ENCODE measurements around the gene TSPAN9. TPM values are rescaled to one million over a fixed set of nuclear protein-coding genes. Genes with fewer than 3 reads are reported as not detected.

Gene TSPAN9
- total RNA-seq, 2 experiments from 2014 or later, result 0.07 TPM; not detected in 1

GRCh38 chr12:3233797-3234196, 156.6 kb downstream of the TSPAN9 start:
- no peaks in the 10 kb centered on the region for H3K36me3 Mint-ChIP-seq (ENCODE audit: low read depth)
- ChIA-PET POLR2A (interaction anchor here (0.7 kb wide), 1 partner anchor 504 kb away, joined by 3 read pairs; no protein-coding TSS in a partner anchor), CTCF (interaction anchor here (2.1 kb wide), 1 partner anchor 41 kb away, joined by 9 read pairs; no protein-coding TSS in a partner anchor)
- H3K4me1 Mint-ChIP-seq (ENCODE audit: low read depth), result no peaks in the 10 kb centered on the region
- H3K9me3 Mint-ChIP-seq, result no peaks in the 10 kb centered on the region
- intact Hi-C loops (cut with micrococcal nuclease), result no loop called here
- peaks cover 2% of the 10 kb centered on the region for H3K27me3 Mint-ChIP-seq
- DNase-seq, result no peak
- no peak for ATAC-seq
- TF ChIP-seq, protein P1, sequence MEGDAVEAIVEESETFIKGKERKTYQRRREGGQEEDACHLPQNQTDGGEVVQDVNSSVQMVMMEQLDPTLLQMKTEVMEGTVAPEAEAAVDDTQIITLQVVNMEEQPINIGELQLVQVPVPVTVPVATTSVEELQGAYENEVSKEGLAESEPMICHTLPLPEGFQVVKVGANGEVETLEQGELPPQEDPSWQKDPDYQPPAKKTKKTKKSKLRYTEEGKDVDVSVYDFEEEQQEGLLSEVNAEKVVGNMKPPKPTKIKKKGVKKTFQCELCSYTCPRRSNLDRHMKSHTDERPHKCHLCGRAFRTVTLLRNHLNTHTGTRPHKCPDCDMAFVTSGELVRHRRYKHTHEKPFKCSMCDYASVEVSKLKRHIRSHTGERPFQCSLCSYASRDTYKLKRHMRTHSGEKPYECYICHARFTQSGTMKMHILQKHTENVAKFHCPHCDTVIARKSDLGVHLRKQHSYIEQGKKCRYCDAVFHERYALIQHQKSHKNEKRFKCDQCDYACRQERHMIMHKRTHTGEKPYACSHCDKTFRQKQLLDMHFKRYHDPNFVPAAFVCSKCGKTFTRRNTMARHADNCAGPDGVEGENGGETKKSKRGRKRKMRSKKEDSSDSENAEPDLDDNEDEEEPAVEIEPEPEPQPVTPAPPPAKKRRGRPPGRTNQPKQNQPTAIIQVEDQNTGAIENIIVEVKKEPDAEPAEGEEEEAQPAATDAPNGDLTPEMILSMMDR (IDR thresholded peaks at IDR 0.05), result no peak
- no peak overlapping the region for H3K27ac Mint-ChIP-seq
- H3K4me3 Mint-ChIP-seq, result no peak overlapping the region

DNA sequence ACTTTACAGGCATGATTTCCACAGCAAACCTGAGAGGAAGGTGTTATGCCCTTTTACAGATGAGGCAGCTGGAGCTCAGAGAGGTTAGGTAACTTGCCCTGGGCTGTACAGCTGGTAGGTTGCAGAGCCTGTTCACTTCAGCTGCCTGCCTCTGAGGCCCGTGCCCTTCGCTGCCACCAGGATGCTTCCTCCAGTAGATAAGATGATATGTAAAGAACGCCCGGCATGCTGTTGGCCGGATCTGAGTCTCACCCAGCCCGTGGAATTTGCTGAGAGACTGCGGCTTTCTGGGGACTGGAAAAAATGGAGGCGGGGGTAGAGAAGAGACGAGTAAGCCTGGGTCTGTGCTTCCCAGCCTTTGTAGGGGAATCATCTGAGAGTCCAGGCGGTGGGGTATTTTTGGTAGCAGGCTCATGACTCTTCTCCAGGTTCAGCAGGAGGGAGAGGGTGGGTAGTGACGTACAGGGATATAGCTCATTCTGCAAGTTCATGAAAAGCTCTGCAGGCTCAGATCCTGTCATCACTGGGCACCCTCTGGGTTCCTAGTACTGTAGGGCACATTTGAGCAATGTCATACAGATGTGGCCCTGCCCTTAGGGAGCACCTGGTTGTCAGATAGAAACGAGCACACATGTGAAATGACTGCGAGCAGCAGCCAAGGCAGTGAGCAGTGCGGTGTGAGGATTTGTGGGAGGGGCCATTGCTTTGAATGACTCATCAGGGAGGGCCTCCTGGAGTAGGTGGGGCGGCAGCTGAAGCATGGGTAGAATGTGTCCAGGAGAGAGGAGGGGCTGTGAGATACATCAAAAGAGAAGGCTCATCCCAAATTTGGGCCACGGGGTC, 159.4 kb downstream of the TSPAN9 start:
- no peaks in the 10 kb centered on the region for H3K9me3 Mint-ChIP-seq
- ATAC-seq, result peak; percentile 84
- peaks cover 2% of the 10 kb centered on the region for H3K27me3 Mint-ChIP-seq
- no peaks in the 10 kb centered on the region for H3K36me3 Mint-ChIP-seq (ENCODE audit: low read depth)
- ChIA-PET POLR2A (no interaction called here), CTCF (no interaction called here)
- H3K4me3 Mint-ChIP-seq, result no peak overlapping the region
- intact Hi-C loops (cut with micrococcal nuclease), result no loop called here
- TF ChIP-seq, protein P1 (IDR thresholded peaks at IDR 0.05), result no peak
- no peak overlapping the region for H3K27ac Mint-ChIP-seq
- H3K4me1 Mint-ChIP-seq (ENCODE audit: low read depth), result no peaks in the 10 kb centered on the region
- peak; percentile 49 for DNase-seq

GRCh38 chr12:3238196-3238595, 161.0 kb downstream of the TSPAN9 start:
- H3K36me3 Mint-ChIP-seq (ENCODE audit: low read depth), result no peaks in the 10 kb centered on the region
- no peak overlapping the region for H3K4me3 Mint-ChIP-seq
- DNase-seq (no peak), ATAC-seq (no peak)
- H3K27me3 Mint-ChIP-seq, result peaks cover 2% of the 10 kb centered on the region
- H3K9me3 Mint-ChIP-seq, result no peaks in the 10 kb centered on the region
- H3K4me1 Mint-ChIP-seq (ENCODE audit: low read depth), result no peaks in the 10 kb centered on the region
- ChIA-PET POLR2A (no interaction called here), CTCF (interaction anchor here (1.1 kb wide), 1 partner anchor 35 kb away, joined by 3 read pairs; no protein-coding TSS in a partner anchor)
- no peak overlapping the region for H3K27ac Mint-ChIP-seq
- TF ChIP-seq, protein P1 (IDR thresholded peaks at IDR 0.05), result no peak
- intact Hi-C loops (cut with micrococcal nuclease), result no loop called here

GRCh38 chr12:3241621-3242020, 164.4 kb downstream of the TSPAN9 start:
- ATAC-seq (no peak), DNase-seq (no peak)
- TF ChIP-seq, protein P1 (IDR thresholded peaks at IDR 0.05), result no peak
- Mint-ChIP-seq H3K27me3 (no peaks in the 10 kb centered on the region), H3K27ac (no peak overlapping the region), H3K9me3 (no peaks in the 10 kb centered on the region), H3K4me3 (no peak overlapping the region), H3K4me1 (ENCODE audit: low read depth) (no peaks in the 10 kb centered on the region), H3K36me3 (ENCODE audit: low read depth) (no peaks in the 10 kb centered on the region)
- intact Hi-C loops (cut with micrococcal nuclease), result no loop called here
- ChIA-PET CTCF (interaction anchor here (1.0 to 1.2 kb wide), 2 partner anchors 34 to 39 kb away, joined by 3 read pairs; no protein-coding TSS in a partner anchor), POLR2A (no interaction called here)
